ENCODE results near the gene APH1A. TPM values are rescaled to one million over a fixed set of nuclear protein-coding genes. Genes with fewer than 3 reads are reported as not detected.
"Not testable (repeated sequence)": the region's sequence is repeated elsewhere in the genome, so short reads cannot be mapped to it uniquely, and the experiment has no call there.

APH1A gene
- total RNA-seq, result 135 TPM
- long read RNA-seq, transcript APH1A-203 (7 exons, 1,713 nt), result minor isoform, 22 of 77 reads
- long read RNA-seq, transcript APH1A-202 (6 exons, 2,353 nt), result major isoform, 33 of 77 reads
- long read RNA-seq, partial matches to known transcripts, result 9 of 77 reads
- long read RNA-seq, other reads (novel, unspliced or antisense), result 13 of 77 reads

- Histone ChIP-seq H3K4me1 (peaks cover 18% of the 10 kb centered on the region), H3K36me3 (peaks cover 32% of the 10 kb centered on the region), H3K27ac (peak within 1 kb of the TSS; percentile 93), H3K27me3 (no peaks in the 10 kb centered on the region), H3K9me3 (no peaks in the 10 kb centered on the region), H3K4me3 (peak within 1 kb of the TSS; percentile 81)
- ATAC-seq (peak; percentile 99), DNase-seq (peak; percentile 98)
- intact Hi-C loops (cut with DNase I), result no loop called here
- TF ChIP-seq CTCF (IDR thresholded peaks at IDR 0.05), result no peak
Measured at GRCh38 chr1:150268705-150269403, at the start of gene APH1A. Gene APH1A, minus strand, starts transcription at chr1:150269016. Its CDS starts 206 bp downstream, at chr1:150268810.

GRCh38 chr1:150314691-150315090, 45.9 kb upstream of the APH1A start:
- H3K9me3 ChIP-seq; intact Hi-C loops (cut with DNase I); DNase-seq; H3K4me3 ChIP-seq; ATAC-seq; H3K27ac ChIP-seq; H3K36me3 ChIP-seq; H3K4me1 ChIP-seq; H3K27me3 ChIP-seq: not testable (repeated sequence)

- Histone ChIP-seq H3K4me1 (no peaks in the 10 kb centered on the region), H3K36me3 (peaks cover 9% of the 10 kb centered on the region), H3K9me3 (no peaks in the 10 kb centered on the region), H3K27me3 (no peaks in the 10 kb centered on the region), H3K4me3 (no peak overlapping the region), H3K27ac (no peak overlapping the region)
- DNase-seq, result no peak
- no peak for ATAC-seq
- intact Hi-C loops (cut with DNase I), result no loop called here
- TF ChIP-seq CTCF (IDR thresholded peaks at IDR 0.05), result no peak
Measured at GRCh38 chr1:150311762-150312161, 42.9 kb upstream of the APH1A start.

GRCh38 chr1:150309758-150310508, 41.1 kb upstream of the APH1A start:
- H3K4me3 ChIP-seq, result no peak overlapping the region
- TF ChIP-seq CTCF (IDR thresholded peaks at IDR 0.05), result no peak
- H3K27ac ChIP-seq, result no peak overlapping the region
- H3K9me3 ChIP-seq, result no peaks in the 10 kb centered on the region
- no peak for ATAC-seq
- H3K4me1 ChIP-seq, result no peaks in the 10 kb centered on the region
- peaks cover 19% of the 10 kb centered on the region for H3K36me3 ChIP-seq
- intact Hi-C loops (cut with DNase I), result no loop called here
- no peak for DNase-seq
- no peaks in the 10 kb centered on the region for H3K27me3 ChIP-seq

- H3K4me3 ChIP-seq; H3K4me1 ChIP-seq; DNase-seq; H3K27ac ChIP-seq; H3K27me3 ChIP-seq; ATAC-seq; H3K9me3 ChIP-seq; intact Hi-C loops (cut with DNase I): not testable (repeated sequence)
- peaks cover 19% of the 10 kb centered on the region for H3K36me3 ChIP-seq
Measured at GRCh38 chr1:150308585-150308984, 39.8 kb upstream of the APH1A start.

GRCh38 chr1:150302902-150303301, 34.1 kb upstream of the APH1A start:
- DNase-seq, result no peak
- ATAC-seq, result no peak
- H3K4me1 ChIP-seq, result no peaks in the 10 kb centered on the region
- no peak overlapping the region for H3K4me3 ChIP-seq
- no peaks in the 10 kb centered on the region for H3K9me3 ChIP-seq
- no peak for TF ChIP-seq CTCF (IDR thresholded peaks at IDR 0.05)
- H3K27me3 ChIP-seq, result no peaks in the 10 kb centered on the region
- peaks cover 64% of the 10 kb centered on the region for H3K36me3 ChIP-seq
- intact Hi-C loops (cut with DNase I), result no loop called here
- no peak overlapping the region for H3K27ac ChIP-seq

All from upper lobe of right lung (tissue), 1 donor.